Measurements from ENCODE around the gene LIMS2.

The LIMS2 gene

GRCh38 chr2:127596311-127597045, 78.9 kb downstream of the LIMS2 start:
- ChIA-PET POLR2A (no interaction called here), CTCF (no interaction called here)
- Histone ChIP-seq H3K4me1 (ENCODE audit: control insufficient read depth, insufficient read depth, low read length) (no peaks in the 10 kb centered on the region), H3K27ac (ENCODE audit: extremely low read depth, low read depth, low read length) (no peak overlapping the region), H3K36me3 (ENCODE audit: control insufficient read depth in 2 of 2, insufficient read depth in 1 of 2, low read length in 2 of 2) (no peaks in the 10 kb centered on the region), H3K4me3 (ENCODE audit: low read depth, low read length) (no peak overlapping the region), H3K9me3 (ENCODE audit: control insufficient read depth, insufficient read depth, low read depth, low read length) (no peaks in the 10 kb centered on the region)
- TF ChIP-seq BCL11B (tag by site-specific recombination; IDR thresholded peaks at IDR 0.05; ENCODE audit: low read depth) (no peak), ZNF843 (tag by site-specific recombination; IDR thresholded peaks at IDR 0.05) (no peak), ZBTB20 (tag by site-specific recombination; IDR thresholded peaks at IDR 0.05) (no peak), PRDM2 (tag by site-specific recombination; IDR thresholded peaks at IDR 0.05; ENCODE audit: borderline replicate concordance) (no peak), ZNF146 (tag by site-specific recombination; IDR thresholded peaks at IDR 0.05) (no peak), ZNF157 (tag by site-specific recombination; IDR thresholded peaks at IDR 0.05) (no peak), ZNF76 (tag by site-specific recombination; IDR thresholded peaks at IDR 0.05; ENCODE audit: borderline replicate concordance, low read depth) (no peak), ZNF621 (tag by site-specific recombination; IDR thresholded peaks at IDR 0.05) (no peak), PRDM4 (tag by site-specific recombination; IDR thresholded peaks at IDR 0.05) (no peak), ZNF239 (tag by site-specific recombination; IDR thresholded peaks at IDR 0.05) (no peak), PRDM10 (tag by site-specific recombination; IDR thresholded peaks at IDR 0.05) (no peak), PBX3 (CRISPR knock-in tag; IDR thresholded peaks at IDR 0.05) (no peak), ZFP3 (tag by site-specific recombination; IDR thresholded peaks at IDR 0.05; ENCODE audit: low read depth) (no peak), ZNF175 (tag by site-specific recombination; IDR thresholded peaks at IDR 0.05) (no peak), ZNF707 (tag by site-specific recombination; IDR thresholded peaks at IDR 0.05) (no peak), TSHZ1 (tag by site-specific recombination; IDR thresholded peaks at IDR 0.05; ENCODE audit: borderline replicate concordance) (no peak), ZNF530 (tag by site-specific recombination; IDR thresholded peaks at IDR 0.05; ENCODE audit: low read depth) (no peak)

All from HEK293 (cell line).